ENCODE results near the gene FMR1.
A peak's percentile ranks its signal among the peaks of the same experiment; 100 is the strongest.

Gene FMR1

DNA sequence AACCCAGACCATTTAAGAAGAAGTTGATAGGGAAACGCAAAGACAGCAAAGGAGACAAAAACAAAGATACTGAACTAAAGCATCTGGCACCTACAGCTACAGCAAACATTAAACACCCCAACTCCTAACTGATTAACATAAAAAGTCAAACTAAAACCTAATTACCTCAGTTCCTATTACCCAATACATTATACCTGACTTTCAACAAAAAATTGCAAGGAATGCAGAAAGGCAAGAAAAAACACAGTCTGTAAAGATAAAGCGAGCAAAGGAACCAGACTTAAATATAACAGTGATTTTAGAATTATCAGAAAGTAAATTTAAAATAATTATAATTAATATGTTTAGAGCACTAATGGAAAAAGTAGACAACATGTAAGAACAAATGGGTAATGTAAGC lies 9.4 kb upstream of the FMR1 start:
- Mint-ChIP-seq H3K27me3 (no peaks in the 10 kb centered on the region), H3K4me3 (no peak overlapping the region), H3K27ac (no peak overlapping the region), H3K9me3 (no peaks in the 10 kb centered on the region), H3K4me1 (no peaks in the 10 kb centered on the region)
- DNase-seq = no peak
- ATAC-seq = no peak

DNA sequence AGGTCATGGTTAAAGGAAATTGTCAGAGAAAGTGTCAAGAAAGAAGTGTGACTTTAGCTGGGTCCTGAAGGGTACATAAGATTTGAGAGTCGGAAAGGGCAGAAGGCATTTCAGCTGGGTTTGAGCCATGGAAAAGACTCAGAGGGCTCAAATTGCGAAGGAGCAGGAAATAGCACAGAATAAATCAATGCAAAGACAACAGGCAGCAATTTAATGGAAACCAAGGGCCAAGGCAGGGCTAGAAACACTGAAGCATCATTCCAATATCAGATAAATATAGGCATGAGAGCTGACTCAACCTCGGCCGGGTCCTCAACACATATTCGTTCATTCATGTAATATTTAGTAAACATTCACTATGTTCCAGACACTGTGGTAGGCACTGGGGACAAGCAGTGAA lies 3.6 kb upstream of the FMR1 start:
- no peak for ATAC-seq
- H3K27ac Mint-ChIP-seq = no peak overlapping the region
- no peaks in the 10 kb centered on the region for H3K9me3 Mint-ChIP-seq
- no peak for DNase-seq
- H3K4me3 Mint-ChIP-seq = no peak overlapping the region
- H3K4me1 Mint-ChIP-seq = peaks cover 11% of the 10 kb centered on the region
- no peaks in the 10 kb centered on the region for H3K27me3 Mint-ChIP-seq

DNA sequence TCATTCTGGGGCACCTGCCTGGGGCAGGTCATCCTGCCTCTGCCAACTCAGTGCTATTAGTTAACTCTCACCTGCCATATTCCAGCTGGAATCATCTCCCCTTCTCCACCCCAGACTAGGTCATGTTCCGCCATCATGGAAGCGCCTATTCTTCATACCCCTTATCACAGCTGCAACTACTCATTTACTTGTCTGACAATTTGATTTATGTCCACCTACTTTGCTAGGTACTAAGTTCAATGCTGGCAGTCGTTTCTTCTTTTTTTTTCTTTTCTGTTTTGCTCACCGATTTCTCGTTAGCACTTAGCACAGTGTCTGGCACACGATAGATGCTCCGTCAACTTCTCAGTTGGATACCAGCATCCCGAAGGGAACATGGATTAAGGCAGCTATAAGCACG lies 1.1 kb upstream of the FMR1 start:
- Mint-ChIP-seq H3K9me3 (no peaks in the 10 kb centered on the region), H3K4me3 (peak overlapping the region in 1 of 2 donors; percentile 81), H3K4me1 (peaks cover 19% of the 10 kb centered on the region), H3K27me3 (no peaks in the 10 kb centered on the region), H3K27ac (no peak overlapping the region)
- DNase-seq (no peak), ATAC-seq (no peak)

DNA sequence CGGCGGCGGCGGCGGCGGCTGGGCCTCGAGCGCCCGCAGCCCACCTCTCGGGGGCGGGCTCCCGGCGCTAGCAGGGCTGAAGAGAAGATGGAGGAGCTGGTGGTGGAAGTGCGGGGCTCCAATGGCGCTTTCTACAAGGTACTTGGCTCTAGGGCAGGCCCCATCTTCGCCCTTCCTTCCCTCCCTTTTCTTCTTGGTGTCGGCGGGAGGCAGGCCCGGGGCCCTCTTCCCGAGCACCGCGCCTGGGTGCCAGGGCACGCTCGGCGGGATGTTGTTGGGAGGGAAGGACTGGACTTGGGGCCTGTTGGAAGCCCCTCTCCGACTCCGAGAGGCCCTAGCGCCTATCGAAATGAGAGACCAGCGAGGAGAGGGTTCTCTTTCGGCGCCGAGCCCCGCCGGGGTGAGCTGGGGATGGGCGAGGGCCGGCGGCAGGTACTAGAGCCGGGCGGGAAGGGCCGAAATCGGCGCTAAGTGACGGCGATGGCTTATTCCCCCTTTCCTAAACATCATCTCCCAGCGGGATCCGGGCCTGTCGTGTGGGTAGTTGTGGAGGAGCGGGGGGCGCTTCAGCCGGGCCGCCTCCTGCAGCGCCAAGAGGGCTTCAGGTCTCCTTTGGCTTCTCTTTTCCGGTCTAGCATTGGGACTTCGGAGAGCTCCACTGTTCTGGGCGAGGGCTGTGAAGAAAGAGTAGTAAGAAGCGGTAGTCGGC lies 528 bp downstream of the FMR1 start:
- H3K4me3 Mint-ChIP-seq = peak overlapping the region; percentile 87 to 91
- H3K4me1 Mint-ChIP-seq = peaks cover 35% of the 10 kb centered on the region
- peak overlapping the region; percentile 87 to 93 for H3K27ac Mint-ChIP-seq
- no peaks in the 10 kb centered on the region for H3K27me3 Mint-ChIP-seq
- ATAC-seq = peak; percentile 60
- no peaks in the 10 kb centered on the region for H3K9me3 Mint-ChIP-seq
- peak; percentile 46 to 48 for DNase-seq

DNA sequence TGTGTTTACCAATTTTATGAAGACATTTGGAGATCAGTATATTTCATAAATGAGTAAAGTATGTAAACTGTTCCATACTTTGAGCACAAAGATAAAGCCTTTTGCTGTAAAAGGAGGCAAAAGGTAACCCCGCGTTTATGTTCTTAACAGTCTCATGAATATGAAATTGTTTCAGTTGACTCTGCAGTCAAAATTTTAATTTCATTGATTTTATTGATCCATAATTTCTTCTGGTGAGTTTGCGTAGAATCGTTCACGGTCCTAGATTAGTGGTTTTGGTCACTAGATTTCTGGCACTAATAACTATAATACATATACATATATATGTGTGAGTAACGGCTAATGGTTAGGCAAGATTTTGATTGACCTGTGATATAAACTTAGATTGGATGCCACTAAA lies 1.9 kb downstream of the FMR1 start:
- Mint-ChIP-seq H3K4me3 (peak overlapping the region; percentile 87 to 91), H3K4me1 (peaks cover 45% of the 10 kb centered on the region), H3K27ac (no peak overlapping the region), H3K27me3 (no peaks in the 10 kb centered on the region), H3K9me3 (no peaks in the 10 kb centered on the region)
- DNase-seq = no peak
- ATAC-seq = no peak

DNA sequence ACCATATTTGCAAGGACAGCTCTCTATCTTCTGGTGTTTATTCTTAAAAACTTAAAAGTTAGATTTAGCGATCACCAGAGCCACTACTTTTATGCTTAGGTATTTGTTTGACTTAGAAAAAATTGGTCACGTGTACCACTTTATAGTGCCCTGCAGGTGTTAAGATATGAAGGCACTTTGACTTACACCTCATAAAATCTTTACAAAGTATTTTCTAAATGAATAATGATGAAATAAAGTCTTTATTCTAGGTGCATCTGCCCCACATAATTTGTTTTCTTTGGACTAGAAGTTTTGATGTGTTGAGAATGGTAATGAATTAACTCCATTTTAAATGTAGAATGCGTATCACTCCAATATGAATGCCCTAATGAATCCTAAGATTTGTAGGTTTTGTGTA lies 2.9 kb downstream of the FMR1 start:
- H3K9me3 Mint-ChIP-seq = no peaks in the 10 kb centered on the region
- H3K4me1 Mint-ChIP-seq = peaks cover 45% of the 10 kb centered on the region
- H3K27ac Mint-ChIP-seq = no peak overlapping the region
- no peak for ATAC-seq
- no peaks in the 10 kb centered on the region for H3K27me3 Mint-ChIP-seq
- peak overlapping the region in 1 of 2 donors; percentile 87 for H3K4me3 Mint-ChIP-seq
- DNase-seq = no peak

DNA sequence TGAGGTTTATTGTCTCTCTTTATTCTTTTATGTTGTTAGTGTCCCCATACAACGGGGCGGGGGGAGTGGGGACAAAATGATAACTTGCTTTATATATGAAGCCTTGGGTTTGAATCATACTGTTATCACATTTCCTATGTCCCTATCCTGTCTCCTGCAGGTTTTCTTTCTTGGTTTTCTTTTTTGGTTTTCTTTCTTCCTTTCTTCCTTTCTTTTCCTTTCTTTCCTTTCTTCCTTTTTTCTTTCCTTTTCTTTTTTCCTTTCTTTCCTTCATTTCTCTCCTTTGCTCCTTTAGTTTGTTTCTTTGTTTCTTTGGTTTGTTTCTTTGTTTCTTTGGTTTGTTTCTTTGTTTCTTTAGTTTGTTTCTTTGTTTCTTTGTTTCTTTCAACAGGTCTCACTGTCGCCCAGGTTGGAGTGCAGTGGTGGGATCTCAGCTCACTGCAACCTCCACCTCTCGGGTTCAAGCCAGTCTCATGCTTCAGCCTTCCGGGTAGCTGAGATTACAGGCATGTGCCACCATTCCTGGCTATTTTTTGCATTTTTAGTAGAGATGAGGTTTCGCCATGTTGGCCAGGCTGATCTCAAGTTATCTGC lies 4.8 kb downstream of the FMR1 start:
- ATAC-seq (no peak), DNase-seq (no peak)
- H3K27ac Mint-ChIP-seq = peak overlapping the region in 1 of 2 donors; percentile 84
- H3K4me3 Mint-ChIP-seq = peak overlapping the region; percentile 39 to 57
- no peaks in the 10 kb centered on the region for H3K27me3 Mint-ChIP-seq
- H3K4me1 Mint-ChIP-seq = peaks cover 46% of the 10 kb centered on the region
- no peaks in the 10 kb centered on the region for H3K9me3 Mint-ChIP-seq

DNA sequence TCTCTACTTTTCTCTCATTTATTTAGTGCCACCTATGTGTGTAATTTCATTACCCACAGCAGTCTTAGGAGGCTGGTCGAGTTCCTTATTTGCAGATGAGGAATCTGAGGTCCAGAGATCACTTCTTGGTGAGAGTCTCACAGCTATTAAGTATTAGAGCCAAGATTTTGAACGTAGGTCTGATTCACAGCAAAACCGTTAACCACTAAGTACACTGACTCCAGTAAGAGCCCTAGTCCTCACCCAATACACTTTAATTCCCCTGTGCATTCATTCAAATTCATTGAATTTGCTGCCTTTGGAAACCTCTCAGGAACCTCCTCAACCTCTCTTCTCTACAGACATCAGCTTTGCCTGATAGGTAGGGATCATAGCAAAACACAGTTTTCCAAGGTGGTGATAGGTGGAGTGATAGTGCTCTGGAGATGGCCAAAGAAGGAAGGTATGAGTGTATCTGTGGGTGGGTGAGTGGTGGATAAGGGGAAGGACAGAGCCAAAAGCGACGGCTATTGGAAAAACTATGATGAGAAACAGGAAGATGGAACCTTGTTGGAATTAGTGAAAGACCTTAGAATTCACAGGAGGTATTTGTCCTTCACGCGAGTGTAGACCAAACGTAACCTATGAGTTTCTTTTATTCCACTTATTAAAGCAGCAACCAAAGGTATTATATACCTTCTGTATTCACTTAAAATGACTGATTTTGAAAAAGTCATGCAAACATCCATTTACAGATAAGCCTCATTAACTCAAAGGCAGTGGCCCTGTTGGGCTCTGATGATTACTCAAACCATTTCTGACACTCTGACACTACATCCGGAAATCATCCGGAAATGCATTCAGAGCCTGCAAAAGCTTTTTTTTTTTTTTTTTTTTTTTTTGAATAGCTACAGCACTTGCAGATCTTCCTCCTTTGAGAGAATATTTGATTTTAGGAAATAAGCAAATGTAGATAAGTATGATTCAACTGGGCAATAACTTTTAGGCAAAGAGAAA lies 6.3 kb downstream of the FMR1 start:
- Mint-ChIP-seq H3K4me1 (peaks cover 45% of the 10 kb centered on the region), H3K27me3 (no peaks in the 10 kb centered on the region), H3K9me3 (no peaks in the 10 kb centered on the region), H3K27ac (peak overlapping the region; percentile 34 to 85), H3K4me3 (peak overlapping the region; percentile 53 to 68)
- DNase-seq = peak in 1 of 2 donors; percentile 20
- ATAC-seq = peak; percentile 92

DNA sequence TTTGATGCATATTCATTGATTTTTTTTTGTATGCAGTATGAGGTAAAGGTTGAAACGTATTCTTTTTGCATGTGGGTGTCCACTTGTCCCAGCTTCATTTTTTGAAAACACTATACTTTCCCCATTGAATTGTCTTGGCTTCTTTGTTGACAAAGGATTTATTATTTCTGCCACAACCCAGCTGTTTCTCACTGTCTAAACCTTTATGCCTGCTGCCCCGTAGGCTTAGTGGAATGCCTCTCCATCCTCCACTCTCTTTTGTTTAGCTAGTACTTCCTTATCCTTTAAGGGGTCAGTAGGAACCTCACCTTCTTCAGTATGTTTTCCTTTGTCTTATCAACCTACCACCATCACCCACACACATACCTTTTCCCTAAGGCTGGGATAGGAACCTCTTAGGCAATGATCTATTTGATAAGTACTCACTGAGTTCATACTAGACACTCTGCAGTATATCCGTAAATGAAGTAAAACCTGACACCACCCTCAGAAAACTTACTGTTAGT lies 8.5 kb downstream of the FMR1 start:
- H3K4me1 Mint-ChIP-seq = peaks cover 40% of the 10 kb centered on the region
- no peak overlapping the region for H3K4me3 Mint-ChIP-seq
- no peak for ATAC-seq
- DNase-seq = no peak
- no peak overlapping the region for H3K27ac Mint-ChIP-seq
- no peaks in the 10 kb centered on the region for H3K27me3 Mint-ChIP-seq
- no peaks in the 10 kb centered on the region for H3K9me3 Mint-ChIP-seq

DNA sequence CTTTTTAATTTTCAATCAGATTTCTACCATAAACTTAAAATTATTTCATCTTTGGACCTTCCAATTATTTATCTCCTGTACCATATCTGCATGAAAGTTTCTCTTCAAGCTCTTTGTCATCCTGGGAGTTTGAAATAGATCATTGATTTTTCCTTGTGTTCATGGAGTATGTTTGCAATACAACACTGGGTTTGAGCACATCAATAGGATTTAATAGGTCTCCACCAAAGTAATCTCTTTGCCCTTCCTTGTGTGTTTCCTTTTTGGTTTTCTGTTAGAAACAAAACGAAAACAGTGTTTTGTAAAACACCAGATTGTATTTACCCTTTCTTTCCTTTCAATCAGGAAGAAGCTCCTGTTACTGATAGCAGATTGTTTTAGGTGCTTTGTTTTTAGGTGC lies 11.9 kb downstream of the FMR1 start:
- no peak for ATAC-seq
- DNase-seq = no peak
- H3K27ac Mint-ChIP-seq = no peak overlapping the region
- H3K9me3 Mint-ChIP-seq = no peaks in the 10 kb centered on the region
- no peaks in the 10 kb centered on the region for H3K27me3 Mint-ChIP-seq
- H3K4me3 Mint-ChIP-seq = no peak overlapping the region
- H3K4me1 Mint-ChIP-seq = peaks cover 10% of the 10 kb centered on the region

DNA sequence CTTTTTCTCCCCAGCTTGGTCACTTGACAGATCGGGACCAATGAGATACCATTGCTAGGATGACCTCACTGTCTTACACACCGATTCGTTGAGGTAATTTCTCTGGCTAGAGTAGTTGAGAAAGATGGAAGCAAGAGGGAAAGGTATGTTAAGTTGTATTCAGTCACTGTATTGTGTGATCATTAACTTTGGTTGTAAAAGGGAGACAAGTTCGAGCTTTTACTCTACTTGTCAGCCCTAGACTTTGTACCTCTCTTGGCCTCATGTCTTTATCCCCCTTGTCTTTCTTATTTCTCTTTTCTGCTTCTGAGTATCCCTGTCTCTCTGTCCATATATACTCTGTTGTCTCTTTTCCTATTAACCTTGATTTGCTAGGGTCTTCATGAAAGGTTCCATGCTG lies 15.5 kb downstream of the FMR1 start:
- DNase-seq = no peak
- Mint-ChIP-seq H3K27me3 (no peaks in the 10 kb centered on the region), H3K4me1 (no peaks in the 10 kb centered on the region), H3K9me3 (no peaks in the 10 kb centered on the region), H3K27ac (peak overlapping the region in 1 of 2 donors; percentile 10), H3K4me3 (no peak overlapping the region)
- ATAC-seq = no peak

DNA sequence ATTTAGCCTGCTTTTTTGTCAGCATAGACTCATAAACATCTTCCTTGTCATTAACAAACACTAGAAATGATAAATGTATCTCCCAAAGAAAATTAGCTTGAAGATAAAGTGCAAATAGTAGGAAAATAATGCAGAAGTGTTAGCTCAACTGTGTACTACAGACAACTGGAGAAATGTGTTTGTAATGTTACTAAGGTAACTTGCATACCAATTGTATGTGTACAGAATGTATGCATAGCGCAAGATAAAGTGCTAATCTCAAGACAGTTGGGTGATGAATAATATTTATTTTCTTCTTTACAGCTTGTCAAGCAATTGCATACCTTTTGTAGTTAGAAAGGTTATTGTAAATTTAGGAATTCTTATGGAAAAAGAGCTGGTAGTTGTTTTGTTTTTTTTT lies 22.1 kb downstream of the FMR1 start:
- Mint-ChIP-seq H3K27me3 (no peaks in the 10 kb centered on the region), H3K4me1 (no peaks in the 10 kb centered on the region), H3K9me3 (no peaks in the 10 kb centered on the region), H3K4me3 (no peak overlapping the region), H3K27ac (no peak overlapping the region)
- ATAC-seq (no peak), DNase-seq (no peak)

DNA sequence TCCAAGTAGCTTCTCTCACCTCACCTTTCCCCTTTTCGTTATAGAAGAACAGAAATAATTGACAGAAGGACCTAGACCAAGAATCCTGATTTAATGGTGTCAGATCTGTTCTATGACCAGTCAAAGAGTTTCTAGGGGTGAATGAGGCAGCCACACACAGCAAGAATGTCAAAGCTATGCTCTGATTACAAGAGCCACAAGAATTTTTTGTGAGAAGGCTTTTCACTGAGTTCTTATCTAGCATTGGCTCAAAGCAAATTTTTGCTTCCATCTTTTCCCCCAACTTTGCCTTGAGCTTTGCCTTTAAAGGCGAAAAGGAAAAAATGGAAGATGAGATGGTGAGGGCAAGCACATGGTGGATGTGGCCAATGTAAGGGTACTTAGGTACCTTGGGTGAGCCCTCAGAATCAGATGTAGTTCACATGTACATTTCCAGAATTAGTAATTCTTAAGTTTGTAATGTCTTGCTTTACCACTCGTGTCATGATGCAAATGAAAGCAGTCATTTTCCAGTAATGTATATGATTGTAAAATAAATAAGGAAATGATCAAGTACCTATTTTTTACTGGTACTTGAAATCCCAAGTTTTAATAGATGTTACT lies 23.5 kb downstream of the FMR1 start:
- no peaks in the 10 kb centered on the region for H3K27me3 Mint-ChIP-seq
- no peak overlapping the region for H3K4me3 Mint-ChIP-seq
- no peaks in the 10 kb centered on the region for H3K9me3 Mint-ChIP-seq
- H3K27ac Mint-ChIP-seq = no peak overlapping the region
- DNase-seq (no peak), ATAC-seq (no peak)
- no peaks in the 10 kb centered on the region for H3K4me1 Mint-ChIP-seq

DNA sequence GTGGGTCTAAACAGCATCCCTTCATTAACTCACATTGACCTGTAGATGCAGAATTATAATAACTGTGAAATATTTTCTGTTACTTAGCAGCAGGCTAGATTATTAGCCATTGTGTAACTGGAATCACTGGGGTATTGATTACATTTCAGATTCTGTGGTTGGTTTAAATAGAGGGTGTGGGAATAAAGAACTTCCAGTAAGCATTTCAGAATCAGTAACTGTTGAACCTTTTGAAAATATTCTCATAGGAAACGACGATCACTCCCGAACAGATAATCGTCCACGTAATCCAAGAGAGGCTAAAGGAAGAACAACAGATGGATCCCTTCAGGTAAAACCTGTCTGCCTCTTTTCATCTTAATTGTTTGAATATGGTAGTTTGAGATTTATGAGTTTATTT lies 33.6 kb downstream of the FMR1 start:
- Mint-ChIP-seq H3K27me3 (no peaks in the 10 kb centered on the region), H3K27ac (no peak overlapping the region), H3K9me3 (no peaks in the 10 kb centered on the region), H3K4me1 (no peaks in the 10 kb centered on the region), H3K4me3 (no peak overlapping the region)
- no peak for DNase-seq
- no peak for ATAC-seq

DNA sequence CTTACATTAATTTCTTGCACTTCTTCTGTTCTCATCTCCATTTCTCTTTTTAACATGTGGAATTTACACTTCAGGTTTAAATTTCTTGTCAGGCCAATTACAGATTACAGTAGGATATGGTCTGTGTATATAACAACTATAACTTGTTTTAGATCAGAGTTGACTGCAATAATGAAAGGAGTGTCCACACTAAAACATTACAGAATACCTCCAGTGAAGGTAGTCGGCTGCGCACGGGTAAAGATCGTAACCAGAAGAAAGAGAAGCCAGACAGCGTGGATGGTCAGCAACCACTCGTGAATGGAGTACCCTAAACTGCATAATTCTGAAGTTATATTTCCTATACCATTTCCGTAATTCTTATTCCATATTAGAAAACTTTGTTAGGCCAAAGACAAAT lies 36.8 kb downstream of the FMR1 start:
- no peak for DNase-seq
- H3K27ac Mint-ChIP-seq = no peak overlapping the region
- ATAC-seq = no peak

More for the DNA sequence above, 36.8 kb downstream of the FMR1 start:
- Mint-ChIP-seq H3K9me3 (no peaks in the 10 kb centered on the region), H3K4me3 (no peak overlapping the region), H3K4me1 (no peaks in the 10 kb centered on the region), H3K27me3 (no peaks in the 10 kb centered on the region)

Measured in stimulated activated naive CD8-positive, alpha-beta T cell treated with anti-CD3 and anti-CD28 coated beads, Interleukin-15, amount 100 ng/mL, for 72 hours (primary cell).